Activated CD4-positive, alpha-beta T cell treated with anti-CD3 and anti-CD28 coated beads, Interleukin-2, amount 50 U/mL, for 1 hour (primary cell): ENCODE data around the gene DDX51.
"Not testable (repeated sequence)": the region's sequence is repeated elsewhere in the genome, so short reads cannot be mapped to it uniquely, and the experiment has no call there.

Experiments
- DNase-seq: peaks from one replicate; pipeline ENCODE4 v3.0.0-alpha.2; 2020

DDX51 gene

GRCh38 chr12:132111654-132112304 lies 32.3 kb downstream of the DDX51 start:
- DNase-seq, result no peak

DNA sequence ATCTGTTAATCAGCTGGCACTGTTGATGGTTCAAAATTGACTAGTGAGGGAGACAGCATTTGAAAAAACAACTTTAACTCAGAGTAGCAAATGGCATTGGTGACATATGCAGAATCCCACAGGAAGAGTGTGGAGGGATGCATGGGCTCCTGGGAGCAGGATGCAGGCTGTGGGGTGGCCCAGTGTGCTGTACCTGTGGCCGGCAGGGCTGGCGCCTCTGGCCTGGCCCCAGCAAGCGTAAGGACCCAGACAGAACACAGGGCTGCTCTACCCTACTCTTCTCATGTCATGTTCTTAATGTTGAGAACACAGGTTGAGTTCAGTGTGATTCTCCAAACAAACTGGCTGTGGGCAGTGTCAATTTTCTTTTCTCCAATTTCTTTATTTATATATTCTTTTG lies 33.4 kb downstream of the DDX51 start:
- DNase-seq, result no peak

DNA sequence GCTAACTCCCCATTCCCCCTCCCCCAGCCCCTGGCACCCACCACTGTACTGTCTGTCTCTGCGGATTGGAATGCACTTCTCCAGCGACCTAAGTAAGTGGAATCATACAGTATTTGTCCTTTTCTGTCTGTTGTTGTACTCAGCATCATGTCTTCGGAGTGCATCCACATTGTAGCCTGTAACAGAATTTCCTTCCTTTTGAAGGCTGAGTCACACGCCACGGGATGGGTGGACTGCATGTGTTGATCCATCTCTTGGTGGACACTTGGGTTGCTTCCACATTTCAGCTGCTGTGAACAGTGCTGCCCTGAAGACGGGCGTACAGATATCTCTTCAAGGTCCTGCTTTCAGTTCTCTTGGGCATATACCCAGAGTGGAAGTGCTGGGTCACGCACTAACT lies 34.4 kb downstream of the DDX51 start:
- DNase-seq, result no peak

DNA sequence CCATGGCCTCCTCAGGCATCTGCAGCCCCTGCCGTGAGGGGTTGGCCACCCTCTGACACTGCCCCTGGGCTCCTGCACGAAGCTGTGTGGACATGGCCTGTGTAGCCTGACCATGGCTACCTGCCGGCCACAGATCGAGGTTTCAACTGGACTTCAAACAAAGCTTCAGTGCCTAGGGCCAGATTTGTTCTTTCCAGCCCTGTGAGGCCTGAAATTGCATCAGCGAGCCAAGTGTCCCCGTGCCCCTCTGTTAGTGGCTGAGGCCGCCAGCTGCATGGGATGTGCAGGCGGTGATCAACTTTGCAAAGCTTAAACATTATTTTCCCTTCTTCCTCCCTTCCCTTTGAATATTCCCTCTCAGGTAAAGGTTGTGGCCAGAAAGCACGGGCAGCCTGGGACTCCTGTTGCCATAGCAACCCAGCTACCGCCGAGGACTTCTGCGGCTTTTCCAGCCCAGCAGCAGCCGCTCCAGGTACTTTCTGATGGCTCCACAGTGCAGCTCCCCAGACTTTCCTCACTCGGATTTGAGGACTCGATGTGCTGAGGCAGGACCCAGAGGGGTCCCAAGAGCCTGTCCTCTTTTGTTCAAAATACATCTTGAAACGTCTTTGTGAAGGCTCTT lies 35.8 kb downstream of the DDX51 start:
- DNase-seq, result no peak

GRCh38 chr12:132106921-132107320 lies 37.2 kb downstream of the DDX51 start:
- DNase-seq, result no peak

GRCh38 chr12:132105467-132105866 lies 38.7 kb downstream of the DDX51 start:
- no peak for DNase-seq

- DNase-seq, result no peak
Measured at GRCh38 chr12:132103542-132104308, 40.4 kb downstream of the DDX51 start.

GRCh38 chr12:132103072-132103471 lies 41.0 kb downstream of the DDX51 start:
- DNase-seq, result not testable (repeated sequence)

- no peak for DNase-seq
Measured at GRCh38 chr12:132102297-132102696, 41.8 kb downstream of the DDX51 start.

- DNase-seq, result no peak
Measured at GRCh38 chr12:132100306-132101065, 43.6 kb downstream of the DDX51 start.

GRCh38 chr12:132099739-132100138 lies 44.4 kb downstream of the DDX51 start:
- DNase-seq, result no peak

DNA sequence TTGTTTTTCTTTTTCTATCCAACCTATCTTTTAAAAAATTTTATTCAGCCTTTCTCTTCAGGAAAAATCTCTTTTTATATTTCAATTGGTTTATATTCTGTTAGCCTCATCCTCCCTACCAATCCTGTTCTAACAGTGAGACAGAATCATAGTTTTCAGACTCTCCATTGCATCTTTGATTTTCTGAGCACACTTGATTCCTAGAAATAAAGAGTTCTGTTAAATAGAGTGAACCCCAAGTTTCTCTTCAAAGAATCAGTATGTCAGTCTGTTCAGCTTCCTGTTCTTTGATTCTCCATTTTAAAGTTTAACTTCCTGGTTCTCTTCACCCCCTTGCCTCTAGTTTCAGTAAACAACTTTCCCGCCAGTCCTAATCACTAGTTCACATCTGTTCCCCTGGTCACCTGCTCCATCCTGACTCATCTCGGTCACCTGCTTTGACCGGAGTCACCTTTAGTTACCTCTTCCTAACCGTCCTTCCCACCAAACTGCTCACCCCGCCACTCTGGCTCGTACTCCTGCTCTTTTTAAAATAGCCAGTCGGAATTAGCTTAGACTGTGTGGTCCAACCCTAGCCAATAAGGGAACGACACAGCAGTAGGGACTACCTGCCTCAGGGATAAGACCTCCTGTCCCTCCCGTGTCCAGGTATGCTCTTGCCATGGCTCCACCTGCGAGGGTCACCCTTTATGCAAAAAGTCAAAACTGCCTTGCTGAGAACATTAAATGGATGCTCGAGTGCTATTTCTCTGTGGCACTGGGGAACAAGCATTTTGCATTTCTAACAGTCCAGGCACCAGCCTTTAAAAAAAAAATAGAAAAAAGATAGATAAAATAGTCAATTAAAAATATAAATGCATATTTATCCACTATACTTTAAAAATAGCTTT lies 48.4 kb downstream of the DDX51 start:
- no peak for DNase-seq

- no peak for DNase-seq
Measured at GRCh38 chr12:132094269-132094891, 49.7 kb downstream of the DDX51 start.

DNA sequence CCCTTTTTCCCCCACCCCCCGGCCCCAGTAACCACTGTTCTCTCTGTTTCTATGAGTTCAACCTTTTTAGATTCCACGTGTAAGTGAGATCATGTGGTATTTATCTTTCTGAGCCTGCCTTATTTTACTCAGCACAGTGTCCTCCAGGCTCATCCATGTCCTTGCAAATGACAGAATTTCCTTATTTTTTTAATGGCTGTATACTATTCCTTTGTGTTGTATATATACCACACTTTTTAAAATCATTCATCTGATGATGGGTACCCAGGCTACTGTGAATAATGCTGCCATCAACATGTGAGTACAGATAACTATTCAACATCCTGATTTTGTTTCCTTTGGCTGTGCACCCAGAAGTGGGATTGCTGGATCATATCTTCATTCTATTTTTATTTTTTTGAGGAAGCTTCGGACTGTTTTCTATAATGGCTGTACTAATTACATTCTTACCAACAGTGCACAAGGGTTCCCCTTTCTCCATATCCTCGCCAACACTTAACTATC lies 54.7 kb downstream of the DDX51 start:
- no peak for DNase-seq
